Ovary (tissue), 3 donors: ENCODE results near the gene NDUFA13.

Experiments
- EP300 ChIP-seq: sonication (generic); formaldehyde crosslinking; IDR thresholded peaks from one replicate; pipeline ENCODE4 v1.6.1; 2017; ENCODE audit warnings: antibody characterized with exemption
- POLR2A ChIP-seq: fragments of 450-650 bp; IDR thresholded peaks from one replicate; pipeline ENCODE4 v1.6.1; 2017; ENCODE audit warnings: antibody characterized with exemption, mild to moderate bottlenecking, moderate library complexity
- TF ChIP-seq, protein P1 (sequence below), 3 donors: fragments of 450-650 bp in 2 of 3; fragments of 200-600 bp in 1 of 3; IDR thresholded peaks; one replicate each; pipeline versions ENCODE4 v1.5.1 to v1.8.0; 2016 to 2022; ENCODE audit warnings: antibody characterized with exemption in 3 of 3, mild to moderate bottlenecking in 1 of 3
- donor health status: DM: no; HTN: no; CAD: no.

DNA sequence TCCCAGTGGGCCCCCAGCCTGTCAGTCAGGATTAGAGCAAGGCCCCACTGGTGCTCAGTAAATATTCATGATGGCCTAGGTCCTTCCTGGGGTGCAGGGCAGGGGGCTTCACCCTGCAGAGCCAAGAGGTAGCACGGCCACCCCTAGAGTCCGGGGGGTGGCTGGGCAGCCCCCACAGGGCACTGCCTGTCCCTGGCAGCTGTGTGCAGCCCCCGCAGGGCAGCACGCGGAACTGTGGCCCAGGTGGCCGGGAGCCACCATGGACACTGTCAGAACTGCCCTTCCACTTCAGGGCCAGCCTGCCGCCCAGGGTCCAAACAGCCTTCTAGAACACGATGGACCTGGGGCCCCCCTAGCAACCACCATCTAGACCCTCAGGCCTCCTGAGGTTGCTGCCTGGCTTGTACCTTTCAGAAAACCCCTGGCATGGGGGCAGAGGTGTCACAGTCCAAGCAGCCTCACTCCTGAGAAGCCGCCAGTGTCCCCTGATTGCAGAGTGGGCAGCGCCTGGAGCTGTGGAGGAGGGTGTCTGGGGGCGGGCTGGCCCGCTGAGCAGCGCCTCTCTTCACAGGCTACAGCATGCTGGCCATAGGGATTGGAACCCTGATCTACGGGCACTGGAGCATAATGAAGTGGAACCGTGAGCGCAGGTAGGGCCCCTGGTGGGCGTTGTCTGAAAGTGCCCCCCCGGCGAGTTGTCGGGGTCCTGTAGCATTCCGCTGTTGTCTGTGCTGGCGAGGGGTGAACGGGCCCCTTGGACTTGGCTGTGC is 9.8 kb downstream of the NDUFA13 start:
- TF ChIP-seq, protein P1, sequence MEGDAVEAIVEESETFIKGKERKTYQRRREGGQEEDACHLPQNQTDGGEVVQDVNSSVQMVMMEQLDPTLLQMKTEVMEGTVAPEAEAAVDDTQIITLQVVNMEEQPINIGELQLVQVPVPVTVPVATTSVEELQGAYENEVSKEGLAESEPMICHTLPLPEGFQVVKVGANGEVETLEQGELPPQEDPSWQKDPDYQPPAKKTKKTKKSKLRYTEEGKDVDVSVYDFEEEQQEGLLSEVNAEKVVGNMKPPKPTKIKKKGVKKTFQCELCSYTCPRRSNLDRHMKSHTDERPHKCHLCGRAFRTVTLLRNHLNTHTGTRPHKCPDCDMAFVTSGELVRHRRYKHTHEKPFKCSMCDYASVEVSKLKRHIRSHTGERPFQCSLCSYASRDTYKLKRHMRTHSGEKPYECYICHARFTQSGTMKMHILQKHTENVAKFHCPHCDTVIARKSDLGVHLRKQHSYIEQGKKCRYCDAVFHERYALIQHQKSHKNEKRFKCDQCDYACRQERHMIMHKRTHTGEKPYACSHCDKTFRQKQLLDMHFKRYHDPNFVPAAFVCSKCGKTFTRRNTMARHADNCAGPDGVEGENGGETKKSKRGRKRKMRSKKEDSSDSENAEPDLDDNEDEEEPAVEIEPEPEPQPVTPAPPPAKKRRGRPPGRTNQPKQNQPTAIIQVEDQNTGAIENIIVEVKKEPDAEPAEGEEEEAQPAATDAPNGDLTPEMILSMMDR (IDR thresholded peaks at IDR 0.05), result no peak
- TF ChIP-seq POLR2A (no peak), EP300 (no peak)
